T-cell (primary cell): ENCODE measurements around the gene CEP135. TPM values are rescaled to one million over a fixed set of nuclear protein-coding genes. Genes with fewer than 3 reads are reported as not detected.

Experiments used
- ATAC-seq, 4 experiments: fragments of 200-7000 bp in 3 of 4; fragments of 150-1000 bp in 1 of 4; cut with Tn5 transposase; replicated peaks in 1 of 4; 1 replicate in 3 of 4; 2 replicates in 1 of 4; pipeline ENCODE4 v1.10.0; 2021; ENCODE audit warnings: moderate library complexity in 3 of 4, mild to moderate bottlenecking in 2 of 4, moderate number of reproducible peaks in 1 of 4
- CTCF ChIA-PET, 2 donors: fragments of 300-600 bp; sonication (Branson Sonifier 250); formaldehyde crosslinking; loops; one replicate each; lab custom pipeline; 2022; ENCODE audit warnings: antibody characterized with exemption in 2 of 2; lab: Charles Lee
- POLR2A ChIA-PET, 2 donors: fragments of 300-600 bp; sonication (Branson Sonifier 250); formaldehyde crosslinking; loops; one replicate each; lab custom pipeline; 2022; ENCODE audit warnings: antibody characterized with exemption in 2 of 2; lab: Charles Lee
- DNase-seq, 35 experiments: peaks; one replicate each; pipeline versions ENCODE4 v3.0.0 to v3.0.0-alpha.2; 2013 to 2023
- H3K27ac ChIP-seq: one replicate; pipeline ENCODE4 v1.5.1; 2013; ENCODE audit warnings: low read length
- H3K27me3 ChIP-seq, 2 experiments: replicated peaks in 1 of 2; 1 replicate in 1 of 2; 2 replicates in 1 of 2; pipeline versions ENCODE4 v1.6.1 to v1.7.0; 2013; ENCODE audit warnings: low read length in 1 of 2, mixed read lengths in 1 of 2; ENCODE audit not compliant: control insufficient read depth in 2 of 2, insufficient read depth in 2 of 2; ENCODE audit errors: extremely low read depth in 1 of 2
- H3K36me3 ChIP-seq, 2 donors: 1 replicate in 1 of 2; 2 replicates in 1 of 2; pipeline versions ENCODE4 v1.6.1 to v1.7.0; 2013; ENCODE audit warnings: low read length in 1 of 2; ENCODE audit not compliant: control insufficient read depth in 2 of 2, insufficient read depth in 1 of 2; ENCODE audit errors: extremely low read depth in 1 of 2
- H3K4me1 ChIP-seq, 2 experiments: 1 replicate in 1 of 2; 2 replicates in 1 of 2; pipeline versions ENCODE4 v1.6.1 to v1.7.0; 2013; ENCODE audit warnings: low read length in 2 of 2, mixed read lengths in 1 of 2; ENCODE audit not compliant: insufficient read depth in 2 of 2, control insufficient read depth in 1 of 2; ENCODE audit errors: extremely low read depth in 1 of 2
- H3K4me3 ChIP-seq, 2 donors: 1 replicate in 1 of 2; 2 replicates in 1 of 2; pipeline versions ENCODE4 v1.5.1 to v1.7.0; 2013; ENCODE audit warnings: mild to moderate bottlenecking in 2 of 2, low read length in 1 of 2, moderate library complexity in 1 of 2; ENCODE audit not compliant: control insufficient read depth in 1 of 2; ENCODE audit errors: extremely low read depth in 1 of 2
- H3K9me3 ChIP-seq: 2 replicates; pipeline ENCODE4 v1.7.0; 2013
- H3K27ac Mint-ChIP-seq, 2 donors: one replicate each; pipeline ENCODE4 v1.8.0; 2020 to 2021; ENCODE audit warnings: mild to moderate bottlenecking in 2 of 2, mixed read lengths in 2 of 2
- H3K27me3 Mint-ChIP-seq, 2 donors: one replicate each; pipeline ENCODE4 v1.8.0; 2021 to 2022; ENCODE audit warnings: mixed read lengths in 2 of 2
- H3K36me3 Mint-ChIP-seq: one replicate; pipeline ENCODE4 v1.8.0; 2021; ENCODE audit warnings: mixed read lengths
- H3K4me1 Mint-ChIP-seq, 3 donors: one replicate each; pipeline ENCODE4 v1.8.0; 2020 to 2022; ENCODE audit warnings: mixed read lengths in 3 of 3, mild to moderate bottlenecking in 1 of 3
- H3K4me3 Mint-ChIP-seq, 3 donors: one replicate each; pipeline ENCODE4 v1.8.0; 2020 to 2022; ENCODE audit warnings: mild to moderate bottlenecking in 3 of 3, mixed read lengths in 3 of 3, moderate library complexity in 3 of 3
- H3K9me3 Mint-ChIP-seq, 3 donors: one replicate each; pipeline ENCODE4 v1.8.0; 2020 to 2022; ENCODE audit warnings: mixed read lengths in 3 of 3
- WGBS: methylation state at CpG from one replicate; pipeline ENCODE4 v1.1.5; 2013; ENCODE audit warnings: missing lambda C conversion rate; ENCODE audit not compliant: insufficient coverage; 5-methylcytosine and 5-hydroxymethylcytosine counted together
- total RNA-seq, 35 experiments: library from RNA in 6 of 35; stranded (reverse) in 6 of 35; fragments of 120-200 nt in 1 of 35; gene quantifications; one replicate each; pipeline versions ENCODE4 v1.2.1 to v1.2.4 and lab custom pipeline; 2013 to 2026

Gene CEP135
- total RNA-seq, 5 donors from 2014 or later (not counting 1 experiment from before 2014, with no cell fraction given), result 17.3 to 24.5 (median 21.7) TPM

GRCh38 chr4:55927803-55928437 lies 20.8 kb upstream of the CEP135 start:
- POLR2A ChIA-PET, result no interaction called here
- Mint-ChIP-seq H3K27ac (no peak overlapping the region), H3K27me3 (no peaks in the 10 kb centered on the region), H3K9me3 (peaks cover 5 to 26% (median 10%) of the 10 kb centered on the region in 3 donors), H3K4me3 (no peak overlapping the region), H3K36me3 (peaks cover 12% of the 10 kb centered on the region), H3K4me1 (peaks cover 0 to 6% (median 2%) of the 10 kb centered on the region in 3 donors)
- H3K27me3 ChIP-seq, result peaks cover 0 to 4% of the 10 kb centered on the region in 2 experiments
- no peak overlapping the region for H3K27ac ChIP-seq
- H3K36me3 ChIP-seq, result no peaks in the 10 kb centered on the region
- DNase-seq (no peak), ATAC-seq (no peak)
- H3K4me1 ChIP-seq, result no peaks in the 10 kb centered on the region
- CTCF ChIA-PET, result no interaction called here
- H3K4me3 ChIP-seq, result no peak overlapping the region
- no peaks in the 10 kb centered on the region for H3K9me3 ChIP-seq
- WGBS, result no CpG with 5 or more reads among the region's 2 CpGs

DNA sequence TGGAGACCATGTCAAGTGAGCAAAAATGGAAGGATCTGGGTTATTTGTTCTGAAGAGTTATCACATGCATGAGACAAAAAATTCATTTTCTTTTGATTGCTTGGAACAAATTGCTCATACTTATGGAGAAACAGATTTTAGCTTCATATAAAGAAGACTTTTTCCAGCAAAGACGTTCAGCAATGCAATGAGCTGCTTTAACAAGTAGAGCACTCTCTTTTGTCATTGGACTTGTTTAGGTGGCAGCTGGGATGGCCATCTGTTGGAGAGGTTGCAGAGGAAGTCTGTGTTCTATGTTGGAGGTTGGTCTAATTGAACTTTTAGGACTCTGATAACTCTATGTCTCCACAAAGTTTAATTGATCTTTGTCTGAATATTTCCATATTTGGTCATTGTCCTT lies 19.9 kb upstream of the CEP135 start:
- no peak overlapping the region for H3K27ac Mint-ChIP-seq
- H3K4me3 Mint-ChIP-seq, result no peak overlapping the region
- H3K27ac ChIP-seq, result no peak overlapping the region
- H3K4me1 Mint-ChIP-seq, result peaks cover 0 to 6% (median 2%) of the 10 kb centered on the region in 3 donors
- WGBS, result 33% methylated on average over 1 of the region's 1 CpG
- H3K9me3 ChIP-seq, result no peaks in the 10 kb centered on the region
- no peak for DNase-seq
- H3K4me3 ChIP-seq, result no peak overlapping the region
- no peak for ATAC-seq
- ChIA-PET POLR2A (no interaction called here), CTCF (no interaction called here)
- no peaks in the 10 kb centered on the region for H3K27me3 Mint-ChIP-seq
- H3K36me3 Mint-ChIP-seq, result peaks cover 9% of the 10 kb centered on the region
- H3K36me3 ChIP-seq, result no peaks in the 10 kb centered on the region
- H3K4me1 ChIP-seq, result no peaks in the 10 kb centered on the region
- peaks cover 5 to 27% (median 10%) of the 10 kb centered on the region in 3 donors for H3K9me3 Mint-ChIP-seq
- peaks cover 0 to 4% of the 10 kb centered on the region in 2 experiments for H3K27me3 ChIP-seq

DNA sequence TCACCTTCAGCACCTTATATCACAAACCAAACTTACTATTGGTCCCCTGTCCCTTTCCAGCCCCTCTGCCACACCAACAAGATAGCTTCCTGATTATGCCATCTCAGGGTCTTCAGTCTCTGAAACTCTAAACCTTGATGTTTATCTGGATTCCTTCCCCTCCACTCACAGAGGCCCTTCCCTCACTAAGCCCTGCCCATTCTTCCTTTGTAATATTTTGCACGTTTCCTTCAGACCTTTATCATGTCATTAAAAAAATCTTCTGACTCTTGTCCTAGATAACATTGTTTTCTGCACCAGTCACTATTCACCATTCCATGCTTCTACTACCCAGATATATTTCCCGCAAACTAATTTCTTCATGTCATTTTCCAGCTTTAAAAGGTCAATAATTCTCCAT lies 17.7 kb upstream of the CEP135 start:
- WGBS, result 43% methylated on average over 1 of the region's 2 CpGs
- H3K27ac ChIP-seq, result no peak overlapping the region
- H3K4me3 ChIP-seq, result no peak overlapping the region

DNA sequence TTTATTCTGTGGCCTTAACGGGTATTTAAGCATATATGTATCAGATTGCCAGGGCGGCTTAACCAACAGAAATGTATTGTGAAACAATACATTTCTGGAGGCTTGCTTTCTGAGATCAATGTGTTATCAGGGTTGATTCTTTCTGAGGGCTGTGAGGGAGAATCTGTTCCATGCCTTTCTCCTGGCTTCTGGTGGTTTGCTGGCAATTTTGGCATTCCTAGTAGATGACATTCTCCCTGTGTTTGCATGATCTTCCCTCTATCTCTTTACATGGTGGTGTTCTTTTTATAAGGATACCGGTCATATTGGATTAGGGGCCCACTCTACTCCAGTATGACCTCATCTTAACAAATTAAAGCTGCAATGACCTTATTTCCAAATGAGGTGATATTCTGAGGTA lies 16.9 kb upstream of the CEP135 start:
- Histone ChIP-seq H3K4me1 (no peaks in the 10 kb centered on the region), H3K36me3 (no peaks in the 10 kb centered on the region), H3K4me3 (no peak overlapping the region), H3K27me3 (peaks cover 0 to 4% of the 10 kb centered on the region in 2 experiments), H3K9me3 (no peaks in the 10 kb centered on the region), H3K27ac (no peak overlapping the region)
- Mint-ChIP-seq H3K4me3 (no peak overlapping the region), H3K4me1 (peaks cover 0 to 6% (median 2%) of the 10 kb centered on the region in 3 donors), H3K9me3 (peaks cover 19 to 55% (median 22%) of the 10 kb centered on the region in 3 donors), H3K27ac (no peak overlapping the region), H3K27me3 (no peaks in the 10 kb centered on the region), H3K36me3 (peaks cover 29% of the 10 kb centered on the region)
- DNase-seq (no peak), ATAC-seq (no peak)
- ChIA-PET POLR2A (interaction anchor here (0.6 kb wide), 2 partner anchors 9 to 469 kb away, joined by 3 to 11 read pairs; no protein-coding TSS in a partner anchor), CTCF (no interaction called here)
- no CpG with 5 or more reads among the region's 3 CpGs for WGBS

More for the DNA sequence above, 17.7 kb upstream of the CEP135 start:
- Mint-ChIP-seq H3K4me3 (no peak overlapping the region), H3K4me1 (peaks cover 0 to 6% (median 2%) of the 10 kb centered on the region in 3 donors), H3K36me3 (peaks cover 22% of the 10 kb centered on the region), H3K27ac (no peak overlapping the region), H3K9me3 (peaks cover 13 to 47% (median 17%) of the 10 kb centered on the region in 3 donors), H3K27me3 (no peaks in the 10 kb centered on the region)
- ATAC-seq (no peak), DNase-seq (no peak)
- CTCF ChIA-PET, result no interaction called here
- H3K36me3 ChIP-seq, result no peaks in the 10 kb centered on the region
- no peaks in the 10 kb centered on the region for H3K4me1 ChIP-seq
- POLR2A ChIA-PET, result interaction anchor here (0.5 to 0.6 kb wide), 2 partner anchors 8 to 37 kb away, joined by 3 to 11 read pairs; no protein-coding TSS in a partner anchor
- peaks cover 0 to 4% of the 10 kb centered on the region in 2 experiments for H3K27me3 ChIP-seq
- H3K9me3 ChIP-seq, result no peaks in the 10 kb centered on the region

GRCh38 chr4:55932511-55932910 lies 16.2 kb upstream of the CEP135 start:
- ChIA-PET POLR2A (no interaction called here), CTCF (no interaction called here)
- no peak for ATAC-seq

GRCh38 chr4:55933611-55934010 lies 15.1 kb upstream of the CEP135 start:
- Histone ChIP-seq H3K4me3 (no peak overlapping the region), H3K9me3 (no peaks in the 10 kb centered on the region), H3K27me3 (peaks cover 0 to 4% of the 10 kb centered on the region in 2 experiments), H3K4me1 (no peaks in the 10 kb centered on the region), H3K27ac (no peak overlapping the region), H3K36me3 (peaks cover 0 to 4% of the 10 kb centered on the region in 2 donors)
- DNase-seq, result no peak
- POLR2A ChIA-PET, result interaction anchor here in 1 of 2 donors (0.6 kb wide), 1 partner anchor 16 kb away, joined by 4 read pairs; no protein-coding TSS in a partner anchor
- Mint-ChIP-seq H3K36me3 (peaks cover 47% of the 10 kb centered on the region), H3K4me1 (peaks cover 0 to 6% (median 2%) of the 10 kb centered on the region in 3 donors), H3K27ac (no peak overlapping the region), H3K27me3 (no peaks in the 10 kb centered on the region), H3K4me3 (no peak overlapping the region), H3K9me3 (peaks cover 17 to 58% (median 24%) of the 10 kb centered on the region in 3 donors)
- CTCF ChIA-PET, result no interaction called here
- no CpG with 5 or more reads among the region's 2 CpGs for WGBS
- ATAC-seq, result no peak

More at GRCh38 chr4:55932511-55932910, 16.2 kb upstream of the CEP135 start:
- no peaks in the 10 kb centered on the region for H3K9me3 ChIP-seq
- peaks cover 0 to 4% of the 10 kb centered on the region in 2 experiments for H3K27me3 ChIP-seq
- DNase-seq, result no peak
- no peak overlapping the region for H3K27ac ChIP-seq
- Mint-ChIP-seq H3K4me3 (no peak overlapping the region), H3K9me3 (peaks cover 20 to 58% (median 23%) of the 10 kb centered on the region in 3 donors), H3K27ac (no peak overlapping the region), H3K4me1 (peaks cover 0 to 6% (median 2%) of the 10 kb centered on the region in 3 donors), H3K36me3 (peaks cover 36% of the 10 kb centered on the region), H3K27me3 (no peaks in the 10 kb centered on the region)
- H3K36me3 ChIP-seq, result no peaks in the 10 kb centered on the region
- 93% methylated on average over 3 of the region's 3 CpGs for WGBS
- H3K4me3 ChIP-seq, result no peak overlapping the region
- no peaks in the 10 kb centered on the region for H3K4me1 ChIP-seq
